HFFc6 (cell line): ENCODE data around the gene PXMP4. TPM values are rescaled to one million over a fixed set of nuclear protein-coding genes. Genes with fewer than 3 reads are reported as not detected.

Experiments
- DNase-seq: peaks from one replicate; pipeline ENCODE4 v3.0.0-alpha.2; 2018
- H3K27ac Mint-ChIP-seq: 2 replicates; pipeline ENCODE4 v1.8.0; 2020; ENCODE audit warnings: mild to moderate bottlenecking, mixed read lengths
- H3K27me3 Mint-ChIP-seq: 2 replicates; pipeline ENCODE4 v1.8.0; 2021; ENCODE audit warnings: mild to moderate bottlenecking, moderate library complexity, mixed read lengths; ENCODE audit not compliant: insufficient read depth
- H3K36me3 Mint-ChIP-seq: 2 replicates; pipeline ENCODE4 v1.8.0; 2021; ENCODE audit warnings: low read depth, mixed read lengths
- H3K4me1 Mint-ChIP-seq: 2 replicates; pipeline ENCODE4 v1.8.0; 2020; ENCODE audit warnings: low read depth, mixed read lengths
- H3K4me3 Mint-ChIP-seq: 2 replicates; pipeline ENCODE4 v1.8.0; 2020; ENCODE audit warnings: mild to moderate bottlenecking, moderate library complexity, mixed read lengths
- H3K9me3 Mint-ChIP-seq: 2 replicates; pipeline ENCODE4 v1.8.0; 2020; ENCODE audit warnings: mild to moderate bottlenecking, mixed read lengths
- CTCF ChIP-seq: fragments of 200-600 bp; sonication (generic); IDR thresholded peaks from 2 replicates; pipeline ENCODE4 v1.5.0; 2021; ENCODE audit warnings: antibody characterized with exemption, mild to moderate bottlenecking
- long read RNA-seq: library from polyadenylated mRNA; unstranded; transcript quantifications from one replicate; pipeline ENCODE4 v2.0.0, GENCODE V29; 2019
- total RNA-seq, 6 experiments: library from RNA; stranded (reverse); fragmentation: NEBNext Ultra II Directional; extraction: Animal tissue kit (Norgen Biotek cat#: 25700); gene quantifications; 2 replicates in 1 of 6; 3 replicates in 5 of 6; pipeline ENCODE4 v1.2.3, GENCODE V29; 2021

PXMP4 gene
- total RNA-seq = 10 to 100 TPM in 4 of 6 experiments, 1 to 10 TPM in 2; 8.3 to 14.4 (median 11.4) TPM
- long read RNA-seq, full-length matches to known transcripts = 14 of 20 reads
- long read RNA-seq, partial matches to known transcripts = 0 of 20 reads
- long read RNA-seq, other reads (novel, unspliced or antisense) = 6 of 20 reads

- H3K27ac Mint-ChIP-seq = peak within 1 kb of the TSS; percentile 85
Measured at GRCh38 chr20:33719989-33720709, at the start of gene PXMP4. Gene PXMP4, minus strand, starts transcription at chr20:33720310. Its CDS starts 103 bp downstream, at chr20:33720207.

GRCh38 chr20:33769043-33769442 lies 48.9 kb upstream of the PXMP4 start:
- Mint-ChIP-seq H3K27me3 (0 out of 2 replicates have a peak, but pooled peaks cover 1% of the 10 kb centered on the region), H3K27ac (no peak overlapping the region), H3K4me3 (no peak overlapping the region)

More at GRCh38 chr20:33719989-33720709, at the start of gene PXMP4:
- Mint-ChIP-seq H3K9me3 (peaks cover 4% of the 10 kb centered on the region; the same call in 1 of the 2 replicates), H3K27me3 (peaks cover 4% of the 10 kb centered on the region), H3K4me3 (peak within 1 kb of the TSS; percentile 96), H3K36me3 (peaks cover 8% of the 10 kb centered on the region), H3K4me1 (peaks cover 18% of the 10 kb centered on the region)
- peak; percentile 97 for DNase-seq
- 0 out of 2 replicates have a peak, but pooled peaks have one; percentile 10 for TF ChIP-seq CTCF

GRCh38 chr20:33767777-33768138 lies 47.6 kb upstream of the PXMP4 start:
- no peaks in the 10 kb centered on the region for H3K4me1 Mint-ChIP-seq
- TF ChIP-seq CTCF = no peak
- peaks cover 5% of the 10 kb centered on the region; the same call in 1 of the 2 replicates for H3K36me3 Mint-ChIP-seq
- 0 out of 2 replicates have a peak, but pooled peaks cover 1% of the 10 kb centered on the region for H3K27me3 Mint-ChIP-seq
- no peaks in the 10 kb centered on the region for H3K9me3 Mint-ChIP-seq
- H3K27ac Mint-ChIP-seq = no peak overlapping the region
- no peak overlapping the region for H3K4me3 Mint-ChIP-seq
- DNase-seq = no peak

More at GRCh38 chr20:33769043-33769442, 48.9 kb upstream of the PXMP4 start:
- Mint-ChIP-seq H3K36me3 (peaks cover 5% of the 10 kb centered on the region; the same call in 1 of the 2 replicates), H3K9me3 (no peaks in the 10 kb centered on the region), H3K4me1 (no peaks in the 10 kb centered on the region)
- no peak for DNase-seq
- no peak for TF ChIP-seq CTCF

- 0 out of 2 replicates have a peak, but pooled peaks cover 1% of the 10 kb centered on the region for H3K27me3 Mint-ChIP-seq
- no peaks in the 10 kb centered on the region for H3K9me3 Mint-ChIP-seq
- DNase-seq = no peak
- TF ChIP-seq CTCF = no peak
- no peaks in the 10 kb centered on the region for H3K4me1 Mint-ChIP-seq
- H3K27ac Mint-ChIP-seq = no peak overlapping the region
- H3K4me3 Mint-ChIP-seq = no peak overlapping the region
- H3K36me3 Mint-ChIP-seq = peaks cover 5% of the 10 kb centered on the region; the same call in 1 of the 2 replicates
Measured at GRCh38 chr20:33766686-33767085, 46.6 kb upstream of the PXMP4 start.

- Mint-ChIP-seq H3K4me3 (no peak overlapping the region), H3K27me3 (0 out of 2 replicates have a peak, but pooled peaks cover 1% of the 10 kb centered on the region)
Measured at GRCh38 chr20:33765592-33765991, 45.5 kb upstream of the PXMP4 start.

More at GRCh38 chr20:33765592-33765991, 45.5 kb upstream of the PXMP4 start:
- Mint-ChIP-seq H3K27ac (no peak overlapping the region), H3K9me3 (no peaks in the 10 kb centered on the region), H3K4me1 (no peaks in the 10 kb centered on the region), H3K36me3 (0 out of 2 replicates have a peak, but pooled peaks cover 5% of the 10 kb centered on the region)
- no peak for TF ChIP-seq CTCF
- DNase-seq = no peak
